Stimulated activated CD8-positive, alpha-beta memory T cell treated with anti-CD3 and anti-CD28 coated beads, Interleukin-15, amount 100 ng/mL, for 24 hours (primary cell): ENCODE measurements around the gene UTP20.

Source experiments
- DNase-seq: peaks from one replicate; pipeline ENCODE4 v3.0.0-alpha.2; 2020; ENCODE audit warnings: low read depth

The UTP20 gene

GRCh38 chr12:101436136-101436535, 156.2 kb downstream of the UTP20 start:
- DNase-seq: no peak
